Choroid plexus epithelial cell (primary cell): ENCODE results near the gene NNAT.

Experiments used
- DNase-seq: peaks from one replicate; pipeline ENCODE4 v3.0.0-alpha.2; 2010; ENCODE audit warnings: low read depth
- H3K4me3 ChIP-seq: 2 replicates; pipeline ENCODE4 v1.5.1; 2011; ENCODE audit warnings: low read depth, mild to moderate bottlenecking, control low read depth, low read length, moderate library complexity
- CTCF ChIP-seq: conservative IDR thresholded peaks from 2 replicates; pipeline ENCODE4 v1.5.1; 2011; ENCODE audit warnings: low read depth, mild to moderate bottlenecking, control low read depth, inconsistent platforms, low read length, moderate library complexity

NNAT gene

GRCh38 chr20:37492096-37492625, 28.9 kb upstream of the NNAT start:
- no peak overlapping the region for H3K4me3 ChIP-seq
- no peak for DNase-seq
- no peak for TF ChIP-seq CTCF

- TF ChIP-seq CTCF, result no peak
- no peak overlapping the region for H3K4me3 ChIP-seq
- DNase-seq, result no peak
Measured at GRCh38 chr20:37492945-37493344, 28.1 kb upstream of the NNAT start.

- TF ChIP-seq CTCF, result no peak
- DNase-seq, result no peak
- H3K4me3 ChIP-seq, result no peak overlapping the region
Measured at GRCh38 chr20:37494301-37494700, 26.7 kb upstream of the NNAT start.

GRCh38 chr20:37494796-37495195, 26.3 kb upstream of the NNAT start:
- no peak overlapping the region for H3K4me3 ChIP-seq
- TF ChIP-seq CTCF, result no peak
- no peak for DNase-seq

GRCh38 chr20:37498066-37498665, 22.9 kb upstream of the NNAT start:
- H3K4me3 ChIP-seq, result no peak overlapping the region
- TF ChIP-seq CTCF, result no peak
- peak; percentile 31 for DNase-seq

- H3K4me3 ChIP-seq, result no peak overlapping the region
- no peak for TF ChIP-seq CTCF
- DNase-seq, result no peak
Measured at GRCh38 chr20:37500311-37500710, 20.7 kb upstream of the NNAT start.

GRCh38 chr20:37501940-37502339, 19.1 kb upstream of the NNAT start:
- TF ChIP-seq CTCF, result peak; percentile 10
- DNase-seq, result no peak
- H3K4me3 ChIP-seq, result no peak overlapping the region
